ENCODE data around the gene ABCA1.

Gene ABCA1

GRCh38 chr9:104836767-104837166, 91.2 kb downstream of the ABCA1 start:
- no peak for DNase-seq

GRCh38 chr9:104836235-104836634, 91.7 kb downstream of the ABCA1 start:
- no peak for DNase-seq

GRCh38 chr9:104835161-104835560, 92.8 kb downstream of the ABCA1 start:
- no peak for DNase-seq

- no peak for DNase-seq
Measured at GRCh38 chr9:104833696-104834095, 94.3 kb downstream of the ABCA1 start.

GRCh38 chr9:104831681-104832080, 96.3 kb downstream of the ABCA1 start:
- DNase-seq: no peak

- no peak for DNase-seq
Measured at GRCh38 chr9:104826911-104827310, 101.0 kb downstream of the ABCA1 start.

GRCh38 chr9:104826079-104826775, 101.7 kb downstream of the ABCA1 start:
- no peak for DNase-seq

- DNase-seq: no peak
Measured at GRCh38 chr9:104820336-104820735, 107.6 kb downstream of the ABCA1 start.

- DNase-seq: no peak
Measured at GRCh38 chr9:104819033-104819432, 108.9 kb downstream of the ABCA1 start.

GRCh38 chr9:104817437-104817836, 110.5 kb downstream of the ABCA1 start:
- no peak for DNase-seq

GRCh38 chr9:104815851-104816565, 111.9 kb downstream of the ABCA1 start:
- no peak for DNase-seq

GRCh38 chr9:104810421-104811339, 117.3 kb downstream of the ABCA1 start:
- no peak for DNase-seq

- DNase-seq: no peak
Measured at GRCh38 chr9:104808035-104808614, 119.8 kb downstream of the ABCA1 start.

- DNase-seq: no peak
Measured at GRCh38 chr9:104805441-104805840, 122.5 kb downstream of the ABCA1 start.

GRCh38 chr9:104802906-104803305, 125.0 kb downstream of the ABCA1 start:
- no peak for DNase-seq

GRCh38 chr9:104802110-104802509, 125.8 kb downstream of the ABCA1 start:
- no peak for DNase-seq

- DNase-seq: no peak
Measured at GRCh38 chr9:104800068-104800785, 127.7 kb downstream of the ABCA1 start.

- DNase-seq: no peak
Measured at GRCh38 chr9:104798209-104798995, 129.6 kb downstream of the ABCA1 start.

- DNase-seq: no peak
Measured at GRCh38 chr9:104795857-104796256, 132.1 kb downstream of the ABCA1 start.

GRCh38 chr9:104795082-104795481, 132.9 kb downstream of the ABCA1 start:
- no peak for DNase-seq

GRCh38 chr9:104794070-104794469, 133.9 kb downstream of the ABCA1 start:
- DNase-seq: no peak

GRCh38 chr9:104788251-104788650, 139.7 kb downstream of the ABCA1 start:
- no peak for DNase-seq
